LNCAP (cell line): Measurements from ENCODE around the gene FOS.

Experiments
- TF ChIP-seq, protein P1 (sequence below): fragments of 450-650 bp; IDR thresholded peaks from 2 replicates; pipeline ENCODE4 v1.5.1; 2017; ENCODE audit warnings: mild to moderate bottlenecking

FOS gene

GRCh38 chr14:75274899-75275569 lies 3.6 kb upstream of the FOS start:
- TF ChIP-seq, protein P1, sequence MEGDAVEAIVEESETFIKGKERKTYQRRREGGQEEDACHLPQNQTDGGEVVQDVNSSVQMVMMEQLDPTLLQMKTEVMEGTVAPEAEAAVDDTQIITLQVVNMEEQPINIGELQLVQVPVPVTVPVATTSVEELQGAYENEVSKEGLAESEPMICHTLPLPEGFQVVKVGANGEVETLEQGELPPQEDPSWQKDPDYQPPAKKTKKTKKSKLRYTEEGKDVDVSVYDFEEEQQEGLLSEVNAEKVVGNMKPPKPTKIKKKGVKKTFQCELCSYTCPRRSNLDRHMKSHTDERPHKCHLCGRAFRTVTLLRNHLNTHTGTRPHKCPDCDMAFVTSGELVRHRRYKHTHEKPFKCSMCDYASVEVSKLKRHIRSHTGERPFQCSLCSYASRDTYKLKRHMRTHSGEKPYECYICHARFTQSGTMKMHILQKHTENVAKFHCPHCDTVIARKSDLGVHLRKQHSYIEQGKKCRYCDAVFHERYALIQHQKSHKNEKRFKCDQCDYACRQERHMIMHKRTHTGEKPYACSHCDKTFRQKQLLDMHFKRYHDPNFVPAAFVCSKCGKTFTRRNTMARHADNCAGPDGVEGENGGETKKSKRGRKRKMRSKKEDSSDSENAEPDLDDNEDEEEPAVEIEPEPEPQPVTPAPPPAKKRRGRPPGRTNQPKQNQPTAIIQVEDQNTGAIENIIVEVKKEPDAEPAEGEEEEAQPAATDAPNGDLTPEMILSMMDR: no peak

GRCh38 chr14:75275598-75275997 lies 3.0 kb upstream of the FOS start:
- TF ChIP-seq, protein P1: no peak

DNA sequence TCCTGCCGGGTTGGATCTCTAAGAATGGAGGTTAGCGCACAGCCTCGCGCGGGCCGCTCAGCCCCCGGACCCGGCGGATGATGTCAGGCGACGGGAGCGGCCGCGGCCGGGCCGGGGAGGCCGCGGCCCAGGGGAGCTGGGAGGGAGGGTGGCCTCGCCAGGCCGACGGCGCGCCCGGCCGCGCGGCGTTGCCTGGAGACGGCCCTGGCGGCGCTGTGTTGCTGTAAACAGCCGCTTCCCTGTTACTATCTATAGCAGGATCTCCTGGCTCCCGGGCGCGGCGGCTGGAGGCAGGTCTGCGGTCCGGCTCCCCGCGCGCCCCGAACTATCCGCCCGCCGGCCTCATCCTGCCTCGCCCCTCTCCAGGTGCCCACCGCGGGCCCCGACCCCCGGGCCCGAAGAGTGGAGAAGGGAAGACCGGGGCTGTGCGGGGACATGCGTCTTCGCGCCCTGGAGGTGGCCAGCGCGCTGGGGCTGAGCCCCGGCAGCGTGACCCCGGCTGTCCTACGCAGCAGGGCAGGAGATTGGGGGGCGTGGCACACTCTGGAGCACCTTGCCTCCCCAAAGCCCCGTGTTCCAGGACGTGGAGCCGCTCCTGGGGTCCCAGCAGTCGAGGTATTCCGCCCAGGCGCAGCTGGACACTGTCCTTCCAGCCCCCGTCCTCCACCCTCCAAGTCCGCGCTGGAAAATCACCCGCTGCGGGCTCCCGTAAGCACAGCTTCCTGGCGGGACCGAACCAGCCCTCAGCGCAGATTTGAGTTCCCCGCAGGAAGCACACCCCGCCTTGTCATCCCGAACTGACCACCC lies 1.4 kb upstream of the FOS start:
- TF ChIP-seq, protein P1: no peak; the same call in 1 of the 2 replicates

GRCh38 chr14:75277815-75278421 lies 710 bp upstream of the FOS start:
- TF ChIP-seq, protein P1: no peak

DNA sequence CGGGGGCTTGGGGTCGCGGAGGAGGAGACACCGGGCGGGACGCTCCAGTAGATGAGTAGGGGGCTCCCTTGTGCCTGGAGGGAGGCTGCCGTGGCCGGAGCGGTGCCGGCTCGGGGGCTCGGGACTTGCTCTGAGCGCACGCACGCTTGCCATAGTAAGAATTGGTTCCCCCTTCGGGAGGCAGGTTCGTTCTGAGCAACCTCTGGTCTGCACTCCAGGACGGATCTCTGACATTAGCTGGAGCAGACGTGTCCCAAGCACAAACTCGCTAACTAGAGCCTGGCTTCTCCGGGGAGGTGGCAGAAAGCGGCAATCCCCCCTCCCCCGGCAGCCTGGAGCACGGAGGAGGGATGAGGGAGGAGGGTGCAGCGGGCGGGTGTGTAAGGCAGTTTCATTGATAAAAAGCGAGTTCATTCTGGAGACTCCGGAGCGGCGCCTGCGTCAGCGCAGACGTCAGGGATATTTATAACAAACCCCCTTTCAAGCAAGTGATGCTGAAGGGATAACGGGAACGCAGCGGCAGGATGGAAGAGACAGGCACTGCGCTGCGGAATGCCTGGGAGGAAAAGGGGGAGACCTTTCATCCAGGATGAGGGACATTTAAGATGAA lies 630 bp downstream of the FOS start:
- TF ChIP-seq, protein P1: no peak

DNA sequence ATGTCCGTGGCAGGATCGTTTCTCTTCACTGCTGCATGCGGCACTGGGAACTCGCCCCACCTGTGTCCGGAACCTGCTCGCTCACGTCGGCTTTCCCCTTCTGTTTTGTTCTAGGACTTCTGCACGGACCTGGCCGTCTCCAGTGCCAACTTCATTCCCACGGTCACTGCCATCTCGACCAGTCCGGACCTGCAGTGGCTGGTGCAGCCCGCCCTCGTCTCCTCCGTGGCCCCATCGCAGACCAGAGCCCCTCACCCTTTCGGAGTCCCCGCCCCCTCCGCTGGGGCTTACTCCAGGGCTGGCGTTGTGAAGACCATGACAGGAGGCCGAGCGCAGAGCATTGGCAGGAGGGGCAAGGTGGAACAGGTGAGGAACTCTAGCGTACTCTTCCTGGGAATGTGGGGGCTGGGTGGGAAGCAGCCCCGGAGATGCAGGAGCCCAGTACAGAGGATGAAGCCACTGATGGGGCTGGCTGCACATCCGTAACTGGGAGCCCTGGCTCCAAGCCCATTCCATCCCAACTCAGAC lies 1.2 kb downstream of the FOS start:
- TF ChIP-seq, protein P1: no peak

DNA sequence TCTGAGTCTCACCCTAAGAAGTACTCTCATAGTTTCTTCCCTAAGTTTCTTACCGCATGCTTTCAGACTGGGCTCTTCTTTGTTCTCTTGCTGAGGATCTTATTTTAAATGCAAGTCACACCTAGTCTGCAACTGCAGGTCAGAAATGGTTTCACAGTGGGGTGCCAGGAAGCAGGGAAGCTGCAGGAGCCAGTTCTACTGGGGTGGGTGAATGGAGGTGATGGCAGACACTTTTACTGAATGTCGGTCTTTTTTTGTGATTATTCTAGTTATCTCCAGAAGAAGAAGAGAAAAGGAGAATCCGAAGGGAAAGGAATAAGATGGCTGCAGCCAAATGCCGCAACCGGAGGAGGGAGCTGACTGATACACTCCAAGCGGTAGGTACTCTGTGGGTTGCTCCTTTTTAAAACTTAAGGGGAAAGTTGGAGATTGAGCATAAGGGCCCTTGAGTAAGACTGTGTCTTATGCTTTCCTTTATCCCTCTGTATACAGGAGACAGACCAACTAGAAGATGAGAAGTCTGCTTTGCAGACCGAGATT lies 1.7 kb downstream of the FOS start:
- TF ChIP-seq, protein P1: no peak
